OCI-LY3 (cell line): ENCODE data around the gene EIF4G1.

Source experiments
- H2AFZ ChIP-seq: fragments of 200-600, 300-600 bp; shearing (Covaris generic); 2 replicates; pipeline ENCODE4 v1.6.0; 2014; ENCODE audit warnings: antibody characterized with exemption, low read depth, low read length
- H3K27ac ChIP-seq: fragments of 200-600, 300-600 bp; sonication (generic); 2 replicates; pipeline ENCODE4 v1.5.1; 2014; ENCODE audit warnings: mild to moderate bottlenecking, low read length, moderate library complexity, mixed read lengths
- H3K27me3 ChIP-seq: fragments of 200-600, 300-600 bp; sonication (generic); 2 replicates; pipeline ENCODE4 v1.6.1; 2014; ENCODE audit warnings: low read depth, low read length, mixed read lengths
- H3K36me3 ChIP-seq: fragments of 200-600, 300-600 bp; sonication (generic); replicated peaks from 2 replicates; pipeline ENCODE3; 2014; ENCODE audit warnings: low read depth, low read length, mixed read lengths
- H3K4me1 ChIP-seq: fragments of 300-600, 200-600 bp; sonication (generic); 2 replicates; pipeline ENCODE4 v1.6.1; 2014; ENCODE audit warnings: low read length, mixed read lengths
- H3K4me2 ChIP-seq: fragments of 200-600, 300-600 bp; sonication (generic); 2 replicates; pipeline ENCODE4 v1.6.1; 2014; ENCODE audit warnings: low read length, mixed read lengths
- H3K4me3 ChIP-seq: fragments of 300-600, 200-600 bp; sonication (generic); 2 replicates; pipeline ENCODE4 v1.5.1; 2014; ENCODE audit warnings: antibody characterized with exemption, mild to moderate bottlenecking, low read length, moderate library complexity
- H3K79me2 ChIP-seq: fragments of 300-600, 200-600 bp; shearing (Covaris generic); 2 replicates; pipeline ENCODE4 v1.6.1; 2014; ENCODE audit warnings: mild to moderate bottlenecking, low read length, mixed read lengths
- H3K9ac ChIP-seq: fragments of 300-600, 200-600 bp; shearing (Covaris generic); 2 replicates; pipeline ENCODE4 v1.6.0; 2014; ENCODE audit warnings: mild to moderate bottlenecking, low read length, moderate library complexity
- H3K9me3 ChIP-seq: fragments of 200-600, 300-600 bp; shearing (Covaris generic); 2 replicates; pipeline ENCODE4 v1.6.1; 2014; ENCODE audit warnings: low read length, mixed read lengths; ENCODE audit not compliant: insufficient read depth
- H4K20me1 ChIP-seq: fragments of 200-600, 300-600 bp; sonication (generic); 2 replicates; pipeline ENCODE4 v1.6.1; 2016; ENCODE audit warnings: low read length, mixed read lengths; ENCODE audit not compliant: insufficient read depth
- EZH2phosphoT487 ChIP-seq: fragments of 200-600 bp; shearing (Covaris generic); IDR thresholded peaks from 2 replicates; pipeline ENCODE4 v1.6.1; 2018; ENCODE audit warnings: antibody characterized with exemption, mixed run types, low read depth
- TF ChIP-seq, protein P1 (sequence below): fragments of 200-600, 300-600 bp; sonication (generic); IDR thresholded peaks from 2 replicates; pipeline ENCODE4 v1.5.1; 2014; ENCODE audit warnings: antibody characterized with exemption, low read length, low read depth

EIF4G1 gene

DNA sequence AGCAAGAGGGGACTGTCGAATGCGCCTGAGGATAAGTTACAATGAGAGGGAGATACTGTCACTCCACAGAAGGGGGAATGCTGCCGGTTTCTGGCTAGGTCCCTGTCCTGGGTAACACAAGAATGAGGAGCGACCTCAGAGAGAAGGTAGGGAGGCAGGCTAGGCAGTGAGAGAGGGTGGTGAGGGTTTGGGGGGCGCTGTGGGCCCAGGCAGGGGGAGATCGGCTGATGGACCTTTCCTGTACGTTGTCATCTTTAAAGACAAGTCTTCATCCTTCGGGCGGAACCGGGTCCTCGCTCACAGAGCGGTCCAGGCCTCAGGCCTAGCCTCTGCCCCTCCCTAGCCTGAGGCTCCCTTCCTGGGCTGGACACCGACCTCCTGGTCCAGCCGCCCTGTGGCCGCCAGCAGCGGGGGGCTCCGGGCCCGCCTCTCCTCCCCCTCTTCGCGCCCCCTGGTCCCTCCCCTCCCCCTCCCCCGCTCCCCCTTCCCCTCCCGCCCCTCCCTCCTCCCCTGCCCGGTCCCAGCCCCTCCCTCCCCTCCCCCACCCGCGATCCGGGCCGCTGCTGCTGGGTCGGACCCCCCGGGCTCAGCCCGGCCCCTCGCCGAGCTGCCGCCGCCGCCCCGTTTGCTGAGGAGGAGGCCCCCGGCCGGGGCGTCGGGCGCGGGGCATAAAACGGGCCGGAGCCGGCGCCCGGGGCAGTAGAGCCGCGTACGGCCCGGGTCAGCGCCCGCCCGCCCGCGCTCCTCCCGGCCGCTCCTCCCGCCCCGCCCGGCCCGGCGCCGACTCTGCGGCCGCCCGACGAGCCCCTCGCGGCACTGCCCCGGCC is 65.2 kb downstream of the EIF4G1 start, which contains the start of gene CHRD:
TSS of gene CHRD (plus strand) at position 697 of the 827 bp plus-strand sequence. CDS start 265 bp downstream, outside the sequence.
- Histone ChIP-seq H2AFZ (no peak within 1 kb of the TSS), H3K4me2 (no peak within 1 kb of the TSS), H3K27ac (no peak within 1 kb of the TSS), H3K9me3 (no peaks in the 10 kb centered on the region), H3K79me2 (no peaks in the 10 kb centered on the region), H3K36me3 (no peaks in the 10 kb centered on the region), H3K4me1 (no peaks in the 10 kb centered on the region), H3K9ac (no peak within 1 kb of the TSS), H3K27me3 (peaks cover 3% of the 10 kb centered on the region; the same call in 1 of the 2 replicates), H4K20me1 (no peaks in the 10 kb centered on the region), H3K4me3 (no peak within 1 kb of the TSS)
- TF ChIP-seq EZH2phosphoT487 = no peak
- TF ChIP-seq, protein P1, sequence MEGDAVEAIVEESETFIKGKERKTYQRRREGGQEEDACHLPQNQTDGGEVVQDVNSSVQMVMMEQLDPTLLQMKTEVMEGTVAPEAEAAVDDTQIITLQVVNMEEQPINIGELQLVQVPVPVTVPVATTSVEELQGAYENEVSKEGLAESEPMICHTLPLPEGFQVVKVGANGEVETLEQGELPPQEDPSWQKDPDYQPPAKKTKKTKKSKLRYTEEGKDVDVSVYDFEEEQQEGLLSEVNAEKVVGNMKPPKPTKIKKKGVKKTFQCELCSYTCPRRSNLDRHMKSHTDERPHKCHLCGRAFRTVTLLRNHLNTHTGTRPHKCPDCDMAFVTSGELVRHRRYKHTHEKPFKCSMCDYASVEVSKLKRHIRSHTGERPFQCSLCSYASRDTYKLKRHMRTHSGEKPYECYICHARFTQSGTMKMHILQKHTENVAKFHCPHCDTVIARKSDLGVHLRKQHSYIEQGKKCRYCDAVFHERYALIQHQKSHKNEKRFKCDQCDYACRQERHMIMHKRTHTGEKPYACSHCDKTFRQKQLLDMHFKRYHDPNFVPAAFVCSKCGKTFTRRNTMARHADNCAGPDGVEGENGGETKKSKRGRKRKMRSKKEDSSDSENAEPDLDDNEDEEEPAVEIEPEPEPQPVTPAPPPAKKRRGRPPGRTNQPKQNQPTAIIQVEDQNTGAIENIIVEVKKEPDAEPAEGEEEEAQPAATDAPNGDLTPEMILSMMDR = no peak

DNA sequence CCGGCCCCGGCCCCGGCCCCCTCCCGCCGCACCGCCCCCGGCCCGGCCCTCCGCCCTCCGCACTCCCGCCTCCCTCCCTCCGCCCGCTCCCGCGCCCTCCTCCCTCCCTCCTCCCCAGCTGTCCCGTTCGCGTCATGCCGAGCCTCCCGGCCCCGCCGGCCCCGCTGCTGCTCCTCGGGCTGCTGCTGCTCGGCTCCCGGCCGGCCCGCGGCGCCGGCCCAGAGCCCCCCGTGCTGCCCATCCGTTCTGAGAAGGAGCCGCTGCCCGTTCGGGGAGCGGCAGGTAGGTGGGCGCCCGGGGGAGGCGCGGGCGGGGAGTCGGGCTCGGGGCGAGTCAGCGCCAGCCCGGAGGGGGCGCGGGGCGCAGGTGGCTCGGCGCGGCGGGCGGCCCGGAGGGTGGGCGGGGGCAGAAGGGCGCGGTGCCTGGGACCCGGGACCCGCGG is 65.8 kb downstream of the EIF4G1 start:
- H3K27me3 ChIP-seq = peaks cover under 1% of the 10 kb centered on the region; the same call in 1 of the 2 replicates
- no peak overlapping the region for H3K4me3 ChIP-seq
- H3K9ac ChIP-seq = no peak overlapping the region

DNA sequence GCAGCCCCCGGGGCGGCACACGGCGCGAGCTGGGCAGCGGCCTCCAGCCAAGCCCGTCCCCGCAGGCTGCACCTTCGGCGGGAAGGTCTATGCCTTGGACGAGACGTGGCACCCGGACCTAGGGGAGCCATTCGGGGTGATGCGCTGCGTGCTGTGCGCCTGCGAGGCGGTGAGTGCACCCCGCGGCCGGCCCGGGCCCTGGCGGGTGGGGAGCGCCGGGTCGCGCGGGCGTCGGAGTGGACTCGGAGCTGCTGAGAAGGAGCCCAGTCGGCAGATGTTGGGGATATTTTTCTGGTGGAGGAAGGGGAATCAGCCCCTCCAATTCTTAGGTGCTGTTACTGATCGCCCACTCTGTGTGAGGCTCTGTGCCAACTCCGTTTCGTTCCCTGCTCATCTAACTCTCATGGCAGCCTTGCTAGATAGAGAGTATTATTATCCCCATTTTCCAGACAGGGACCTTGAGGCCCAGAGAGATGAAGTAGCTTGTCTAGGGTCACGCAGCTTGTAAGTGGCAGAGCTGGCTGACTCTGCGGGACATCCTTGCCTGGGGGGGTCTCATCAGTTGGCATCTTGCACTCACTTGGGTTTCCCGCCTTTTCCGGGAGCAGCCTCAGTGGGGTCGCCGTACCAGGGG is 66.3 kb downstream of the EIF4G1 start:
- H2AFZ ChIP-seq = no peak overlapping the region
- H3K79me2 ChIP-seq = no peaks in the 10 kb centered on the region
- no peak overlapping the region for H3K9ac ChIP-seq
- H3K27ac ChIP-seq = no peak overlapping the region
- no peaks in the 10 kb centered on the region for H3K27me3 ChIP-seq
- no peaks in the 10 kb centered on the region for H3K36me3 ChIP-seq
- no peaks in the 10 kb centered on the region for H3K9me3 ChIP-seq
- H3K4me3 ChIP-seq = no peak overlapping the region
- H3K4me2 ChIP-seq = no peak overlapping the region
- no peak for TF ChIP-seq EZH2phosphoT487
- TF ChIP-seq, protein P1 = no peak
- H4K20me1 ChIP-seq = no peaks in the 10 kb centered on the region
- H3K4me1 ChIP-seq = no peaks in the 10 kb centered on the region

More for the DNA sequence above, 65.8 kb downstream of the EIF4G1 start:
- no peaks in the 10 kb centered on the region for H4K20me1 ChIP-seq
- H3K4me2 ChIP-seq = no peak overlapping the region
- no peaks in the 10 kb centered on the region for H3K79me2 ChIP-seq
- H3K9me3 ChIP-seq = no peaks in the 10 kb centered on the region
- TF ChIP-seq, protein P1 = no peak
- no peak for TF ChIP-seq EZH2phosphoT487
- H3K36me3 ChIP-seq = no peaks in the 10 kb centered on the region
- H2AFZ ChIP-seq = no peak overlapping the region
- no peak overlapping the region for H3K27ac ChIP-seq
- H3K4me1 ChIP-seq = no peaks in the 10 kb centered on the region
